WERI-Rb-1 (cell line): ENCODE measurements around the gene WDR11.
A peak's percentile ranks its signal among the peaks of the same experiment; 100 is the strongest.

Experiments
- DNase-seq: peaks from one replicate; pipeline ENCODE4 v3.0.0-alpha.2; 2020
- H3K27ac ChIP-seq: fragments of 250-450 bp; sonication (Bioruptor Pico); 2 replicates; pipeline ENCODE4 v1.5.1; 2020; ENCODE audit warnings: mild to moderate bottlenecking, moderate library complexity
- H3K27me3 ChIP-seq: fragments of 250-450 bp; sonication (Bioruptor Pico); 2 replicates; pipeline ENCODE4 v1.5.1; 2021; ENCODE audit warnings: mild to moderate bottlenecking, low read depth, moderate library complexity; ENCODE audit not compliant: insufficient read depth, severe bottlenecking
- H3K36me3 ChIP-seq: fragments of 250-450 bp; sonication (Bioruptor Pico); 2 replicates; pipeline ENCODE4 v1.5.1; 2020; ENCODE audit warnings: mild to moderate bottlenecking, moderate library complexity
- H3K4me3 ChIP-seq: 2 replicates; pipeline ENCODE4 v1.5.1; 2011; ENCODE audit warnings: low read depth, mild to moderate bottlenecking, control low read depth, low read length
- H3K9me3 ChIP-seq: fragments of 250-450 bp; sonication (Bioruptor Pico); 2 replicates; pipeline ENCODE4 v1.5.1; 2021; ENCODE audit warnings: mild to moderate bottlenecking, moderate library complexity; ENCODE audit not compliant: severe bottlenecking
- CTCF ChIP-seq: IDR thresholded peaks from 2 replicates; pipeline ENCODE4 v1.5.1; 2011; ENCODE audit warnings: low read depth, mild to moderate bottlenecking, control low read depth, inconsistent platforms, low read length

WDR11 gene

GRCh38 chr10:120850911-120851865, at the start of gene WDR11:
Gene WDR11 (plus strand): TSS chr10:120851362. CDS start chr10:120851421, 59 bp downstream.
- no peaks in the 10 kb centered on the region for H3K9me3 ChIP-seq
- no peaks in the 10 kb centered on the region for H3K27me3 ChIP-seq
- peak within 1 kb of the TSS; percentile 59 for H3K4me3 ChIP-seq
- H3K36me3 ChIP-seq: peaks cover 6% of the 10 kb centered on the region; the same call in 1 of the 2 replicates
- peak within 1 kb of the TSS; percentile 67 for H3K27ac ChIP-seq
- DNase-seq: peak; percentile 83
- no peak for TF ChIP-seq CTCF

- Histone ChIP-seq H3K27ac (no peak overlapping the region), H3K36me3 (no peaks in the 10 kb centered on the region), H3K27me3 (no peaks in the 10 kb centered on the region), H3K9me3 (no peaks in the 10 kb centered on the region), H3K4me3 (no peak overlapping the region)
- DNase-seq: no peak
- no peak for TF ChIP-seq CTCF
Observed at GRCh38 chr10:120802935-120803334, 48.2 kb upstream of the WDR11 start.

- no peaks in the 10 kb centered on the region for H3K36me3 ChIP-seq
- H3K9me3 ChIP-seq: no peaks in the 10 kb centered on the region
- no peaks in the 10 kb centered on the region for H3K27me3 ChIP-seq
- H3K27ac ChIP-seq: no peak overlapping the region
- no peak overlapping the region for H3K4me3 ChIP-seq
- TF ChIP-seq CTCF: no peak
- no peak for DNase-seq
Observed at GRCh38 chr10:120803972-120804371, 47.2 kb upstream of the WDR11 start.

DNA sequence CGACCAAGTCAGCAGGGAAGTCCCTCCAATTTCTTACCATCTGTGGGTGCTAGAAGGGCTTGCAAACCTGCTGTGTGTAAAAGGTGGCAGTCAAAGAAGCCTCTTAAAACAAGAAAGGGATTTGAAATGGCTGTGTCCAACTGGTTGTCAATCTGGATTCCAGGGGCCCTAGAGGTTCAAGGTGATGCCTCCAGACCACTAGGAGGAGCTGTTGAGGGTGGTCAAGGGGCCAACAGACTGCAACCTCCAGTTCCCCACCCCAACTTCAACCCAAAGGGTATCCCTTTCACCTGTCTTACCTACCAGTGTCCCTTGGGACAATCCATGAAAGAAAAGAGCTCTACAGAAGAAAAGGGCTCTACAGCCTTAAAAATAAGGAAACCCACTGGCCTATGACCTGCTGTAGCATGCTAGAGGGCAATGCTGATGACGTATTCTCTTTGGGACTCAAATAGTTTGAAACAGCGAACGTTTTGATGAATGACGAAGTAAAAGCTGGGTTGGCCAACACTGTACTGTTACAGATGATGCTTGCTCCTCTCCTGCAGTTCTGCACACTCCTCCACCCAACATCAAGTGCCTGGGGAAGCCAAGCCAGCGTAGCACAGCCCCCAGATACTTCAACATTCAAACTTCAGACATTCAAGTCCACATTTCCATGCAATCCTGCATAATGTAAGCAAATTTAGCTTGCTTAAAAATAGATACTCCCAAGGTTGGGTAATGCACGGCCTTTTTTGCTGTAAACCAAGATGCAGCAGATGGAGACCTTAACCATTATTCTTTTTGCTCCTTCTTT, 45.9 kb upstream of the WDR11 start:
- DNase-seq: no peak
- no peak overlapping the region for H3K27ac ChIP-seq
- H3K4me3 ChIP-seq: no peak overlapping the region
- no peaks in the 10 kb centered on the region for H3K36me3 ChIP-seq
- H3K27me3 ChIP-seq: no peaks in the 10 kb centered on the region
- H3K9me3 ChIP-seq: no peaks in the 10 kb centered on the region
- TF ChIP-seq CTCF: peak; percentile 48

- Histone ChIP-seq H3K4me3 (no peak overlapping the region), H3K9me3 (no peaks in the 10 kb centered on the region), H3K27me3 (no peaks in the 10 kb centered on the region), H3K36me3 (no peaks in the 10 kb centered on the region), H3K27ac (no peak overlapping the region)
- DNase-seq: no peak
- TF ChIP-seq CTCF: no peak
Observed at GRCh38 chr10:120806081-120806480, 45.1 kb upstream of the WDR11 start.
